Transverse colon (tissue), 4 donors: ENCODE results near the gene NT5C3B. TPM values are rescaled to one million over a fixed set of nuclear protein-coding genes. Genes with fewer than 3 reads are reported as not detected.
"Not testable (repeated sequence)": the region's sequence is repeated elsewhere in the genome, so short reads cannot be mapped to it uniquely, and the experiment has no call there.

Source experiments
- DNase-seq: peaks from one replicate; pipeline ENCODE4 v3.0.0-alpha.2; 2019
- H3K27ac ChIP-seq, 4 donors: fragments of 200-600 bp; sonication (generic); 2 replicates each; pipeline ENCODE4 v1.5.1; 2016 to 2018; ENCODE audit warnings: inconsistent platforms in 4 of 4
- H3K27me3 ChIP-seq: fragments of 200-600 bp; sonication (generic); 2 replicates; pipeline ENCODE4 v1.5.1; 2017; ENCODE audit warnings: inconsistent platforms
- H3K36me3 ChIP-seq, 4 donors: fragments of 200-600 bp; sonication (generic); 2 replicates each; pipeline ENCODE4 v1.5.1; 2017 to 2019; ENCODE audit warnings: inconsistent platforms in 4 of 4
- H3K4me1 ChIP-seq, 4 donors: fragments of 200-600 bp; sonication (generic); 2 replicates each; pipeline ENCODE4 v1.5.1; 2017 to 2020; ENCODE audit warnings: inconsistent platforms in 4 of 4
- H3K4me3 ChIP-seq, 4 donors: fragments of 200-600 bp; sonication (generic); 1 replicate in 1 of 4; 2 replicates in 3 of 4; pipeline versions ENCODE4 v1.5.1 to v1.6.1; 2017 to 2019; ENCODE audit warnings: inconsistent platforms in 4 of 4
- H3K9me3 ChIP-seq, 2 donors: fragments of 200-600 bp; sonication (generic); 2 replicates each; pipeline ENCODE4 v1.5.1; 2017 to 2019; ENCODE audit warnings: inconsistent platforms in 2 of 2
- CTCF ChIP-seq, 5 experiments: fragments of 200-600 bp in 3 of 5; fragments of 450-650 bp in 2 of 5; sonication (generic) in 3 of 5; IDR thresholded peaks; 1 replicate in 2 of 5; 2 replicates in 3 of 5; pipeline ENCODE4 v1.5.1; 2016 to 2017; ENCODE audit warnings: antibody characterized with exemption in 5 of 5, inconsistent platforms in 3 of 5, mild to moderate bottlenecking in 2 of 5, moderate library complexity in 1 of 5
- EP300 ChIP-seq: sonication (generic); formaldehyde crosslinking; IDR thresholded peaks from one replicate; pipeline ENCODE4 v1.6.1; 2017; ENCODE audit warnings: antibody characterized with exemption, low read depth
- POLR2A ChIP-seq: fragments of 450-650 bp; IDR thresholded peaks from one replicate; pipeline ENCODE4 v1.6.1; 2016; ENCODE audit warnings: antibody characterized with exemption, mild to moderate bottlenecking, moderate library complexity
- POLR2AphosphoS5 ChIP-seq, 3 donors: sonication (generic); formaldehyde crosslinking; IDR thresholded peaks; one replicate each; pipeline ENCODE4 v1.6.1; 2016; ENCODE audit warnings: antibody characterized with exemption in 3 of 3
- WGBS, 2 donors: methylation state at CpG; one replicate each; pipeline ENCODE4 v1.1.5; 2018; ENCODE audit warnings: low coverage in 1 of 2; 5-methylcytosine and 5-hydroxymethylcytosine counted together
- in situ Hi-C, 4 donors: fragments of 200-750 bp; cut with MboI; loops; one replicate each; pipeline versions ENCODE4 v1.15.0 to v1.15.1; 2017; ENCODE audit warnings: low sequenced_read_pairs in 3 of 4, low pct_ligation_motif_present in 1 of 4, low pct_unique_long_range_greater_than_20kb in 1 of 4
- intact Hi-C: fragments of 100-400 bp; cut with DNase I; formaldehyde crosslinking; loops from one replicate; pipeline ENCODE4 v1.15.1; 2023; ENCODE audit warnings: low total_unique reads
- total RNA-seq, 4 donors: library from RNA; depleted of rRNA; stranded (reverse); fragments of >200 nt; gene quantifications; one replicate each; pipeline ENCODE4 v1.1.0, GENCODE V29; 2016

NT5C3B gene
- 10 to 100 TPM in 3 of 4 donors, 1 to 10 TPM in 1; 10.0 to 30.8 (median 24.6) TPM for total RNA-seq

- 1% methylated on average over 23 of the region's 72 CpGs; no CpG with 5 or more reads in 1 of the 2 donors for WGBS, 2 donors
- peak; percentile 66 for DNase-seq
- Histone ChIP-seq H3K4me3 (peak within 1 kb of the TSS; percentile 65 to 83 (median 76)), H3K27me3 (no peaks in the 10 kb centered on the region), H3K27ac (peak within 1 kb of the TSS; percentile 59 to 87 (median 76)), H3K9me3 (no peaks in the 10 kb centered on the region), H3K36me3 (peaks cover 0 to 6% (median 0%) of the 10 kb centered on the region in 4 donors), H3K4me1 (peaks cover 0 to 12% (median 10%) of the 10 kb centered on the region in 4 donors)
- intact Hi-C loops, result no loop called here
- TF ChIP-seq CTCF (IDR thresholded peaks at IDR 0.05), result no peak
- TF ChIP-seq POLR2A, result no peak
- TF ChIP-seq EP300, result no peak
- peak in 2 of 3 donors; percentile 43 to 47 for TF ChIP-seq POLR2AphosphoS5 (IDR thresholded peaks at IDR 0.05)
- in situ Hi-C loops, result no loop called here
Observed at GRCh38 chr17:41835800-41836549, at the start of gene NT5C3B. NT5C3B (minus strand) TSS chr17:41836232; CDS start chr17:41836193, 39 bp downstream.

- Histone ChIP-seq H3K27ac (no peak overlapping the region), H3K4me3 (no peak overlapping the region), H3K4me1 (no peaks in the 10 kb centered on the region), H3K9me3 (no peaks in the 10 kb centered on the region), H3K36me3 (peaks cover 0 to 63% (median 25%) of the 10 kb centered on the region in 4 donors), H3K27me3 (no peaks in the 10 kb centered on the region)
- TF ChIP-seq POLR2AphosphoS5 (IDR thresholded peaks at IDR 0.05) (no peak), POLR2A (no peak), CTCF (IDR thresholded peaks at IDR 0.05) (peak in 1 of 5 experiments; percentile 19), EP300 (no peak)
- in situ Hi-C loops (loop anchor here in 1 of 4 donors (10.0 kb wide), 1 partner anchor 151 kb away; the partner anchor contains the start of gene HAP1), intact Hi-C loops (loop anchor here (10.0 kb wide), 1 partner anchor 151 kb away; the partner anchor contains the start of gene HAP1)
- DNase-seq, result no peak
- WGBS, 2 donors, result 85 to 100% methylated on average over 4 to 6 of the region's 6 CpGs
Observed at GRCh38 chr17:41885733-41886132, 49.7 kb upstream of the NT5C3B start.

GRCh38 chr17:41882756-41883155 is 46.7 kb upstream of the NT5C3B start:
- intact Hi-C loops, result loop anchor here (10.0 kb wide), 1 partner anchor 148 kb away; the partner anchor contains the start of gene HAP1
- Histone ChIP-seq H3K27ac (no peak overlapping the region), H3K27me3 (no peaks in the 10 kb centered on the region), H3K36me3 (peaks cover 0 to 63% (median 27%) of the 10 kb centered on the region in 4 donors), H3K4me3 (no peak overlapping the region), H3K9me3 (no peaks in the 10 kb centered on the region), H3K4me1 (no peaks in the 10 kb centered on the region)
- DNase-seq, result no peak
- 92% methylated on average over 6 of the region's 6 CpGs; no CpG with 5 or more reads in 1 of the 2 donors for WGBS, 2 donors
- TF ChIP-seq CTCF (IDR thresholded peaks at IDR 0.05) (no peak), POLR2AphosphoS5 (IDR thresholded peaks at IDR 0.05) (no peak), POLR2A (no peak), EP300 (no peak)
- in situ Hi-C loops, result loop anchor here in 1 of 4 donors (10.0 kb wide), 1 partner anchor 148 kb away; the partner anchor contains the start of gene HAP1

- Histone ChIP-seq H3K36me3 (peaks cover 0 to 58% (median 22%) of the 10 kb centered on the region in 4 donors), H3K4me3 (no peak overlapping the region), H3K4me1 (no peaks in the 10 kb centered on the region), H3K9me3 (no peaks in the 10 kb centered on the region), H3K27me3 (no peaks in the 10 kb centered on the region), H3K27ac (no peak overlapping the region)
- TF ChIP-seq POLR2A, result no peak
- no peak for TF ChIP-seq CTCF (IDR thresholded peaks at IDR 0.05)
- TF ChIP-seq EP300, result no peak
- no peak for TF ChIP-seq POLR2AphosphoS5 (IDR thresholded peaks at IDR 0.05)
- intact Hi-C loops, result loop anchor here (10.0 kb wide), 1 partner anchor 145 kb away; the partner anchor contains the start of gene HAP1
- 82 to 94% methylated on average over 4 of the region's 4 CpGs for WGBS, 2 donors
- in situ Hi-C loops, result loop anchor here in 1 of 4 donors (10.0 kb wide), 1 partner anchor 145 kb away; the partner anchor contains the start of gene HAP1
- DNase-seq, result no peak
Observed at GRCh38 chr17:41880130-41880529, 44.1 kb upstream of the NT5C3B start.

- DNase-seq, H3K9me3 ChIP-seq, H3K4me3 ChIP-seq, in situ Hi-C loops, H3K27ac ChIP-seq, H3K4me1 ChIP-seq, H3K27me3 ChIP-seq, intact Hi-C loops: not testable (repeated sequence)
- 94 to 100% methylated on average over 4 to 9 of the region's 9 CpGs for WGBS, 2 donors
- peaks cover 0 to 46% (median 17%) of the 10 kb centered on the region in 4 donors for H3K36me3 ChIP-seq
Observed at GRCh38 chr17:41874293-41874670, 38.2 kb upstream of the NT5C3B start.
